ENCODE measurements around the gene ELF1. TPM values are rescaled to one million over a fixed set of nuclear protein-coding genes. Genes with fewer than 3 reads are reported as not detected.
"Not testable (repeated sequence)": the region's sequence is repeated elsewhere in the genome, so short reads cannot be mapped to it uniquely, and the experiment has no call there.

ELF1 gene
- total and polyA plus RNA-seq, 8 donors = 9.4 to 61.6 (median 36.7) TPM

DNA sequence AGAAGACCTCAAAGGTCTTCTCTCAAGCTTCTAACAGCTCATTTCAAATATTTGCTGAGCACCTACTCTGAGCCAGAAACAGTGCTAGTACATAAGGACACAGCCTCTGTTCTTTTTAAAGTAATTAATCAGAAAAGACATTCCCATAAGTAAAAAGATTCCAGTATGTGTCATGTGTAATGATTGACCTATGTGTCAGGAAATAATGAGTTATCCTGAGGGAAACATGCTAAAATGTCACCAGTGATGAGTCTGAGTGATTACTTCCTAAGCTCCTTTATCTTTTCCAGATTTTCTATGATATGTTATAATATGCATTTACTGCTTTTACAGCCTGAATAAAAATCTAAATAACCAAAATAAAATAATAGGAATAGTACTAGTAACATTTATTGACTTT is 122.1 kb downstream of the ELF1 start:
- no peak for FAIRE-seq
- TF ChIP-seq, protein P1, sequence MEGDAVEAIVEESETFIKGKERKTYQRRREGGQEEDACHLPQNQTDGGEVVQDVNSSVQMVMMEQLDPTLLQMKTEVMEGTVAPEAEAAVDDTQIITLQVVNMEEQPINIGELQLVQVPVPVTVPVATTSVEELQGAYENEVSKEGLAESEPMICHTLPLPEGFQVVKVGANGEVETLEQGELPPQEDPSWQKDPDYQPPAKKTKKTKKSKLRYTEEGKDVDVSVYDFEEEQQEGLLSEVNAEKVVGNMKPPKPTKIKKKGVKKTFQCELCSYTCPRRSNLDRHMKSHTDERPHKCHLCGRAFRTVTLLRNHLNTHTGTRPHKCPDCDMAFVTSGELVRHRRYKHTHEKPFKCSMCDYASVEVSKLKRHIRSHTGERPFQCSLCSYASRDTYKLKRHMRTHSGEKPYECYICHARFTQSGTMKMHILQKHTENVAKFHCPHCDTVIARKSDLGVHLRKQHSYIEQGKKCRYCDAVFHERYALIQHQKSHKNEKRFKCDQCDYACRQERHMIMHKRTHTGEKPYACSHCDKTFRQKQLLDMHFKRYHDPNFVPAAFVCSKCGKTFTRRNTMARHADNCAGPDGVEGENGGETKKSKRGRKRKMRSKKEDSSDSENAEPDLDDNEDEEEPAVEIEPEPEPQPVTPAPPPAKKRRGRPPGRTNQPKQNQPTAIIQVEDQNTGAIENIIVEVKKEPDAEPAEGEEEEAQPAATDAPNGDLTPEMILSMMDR (IDR thresholded peaks at IDR 0.05) = no peak
- no peak for DNase-seq
- no peaks in the 10 kb centered on the region for H3K36me3 ChIP-seq
- peak overlapping the region in 3 of 4 donors; percentile 25 to 78 (median 68) for H3K27ac ChIP-seq
- H3K4me3 ChIP-seq = no peak overlapping the region
- H3K9me3 ChIP-seq = no peaks in the 10 kb centered on the region
- ATAC-seq = no peak
- H3K27me3 ChIP-seq = no peaks in the 10 kb centered on the region
- intact Hi-C loops (cut with DNase I) = no loop called here
- peaks cover 0 to 28% (median 3%) of the 10 kb centered on the region in 3 donors for H3K4me1 ChIP-seq

DNA sequence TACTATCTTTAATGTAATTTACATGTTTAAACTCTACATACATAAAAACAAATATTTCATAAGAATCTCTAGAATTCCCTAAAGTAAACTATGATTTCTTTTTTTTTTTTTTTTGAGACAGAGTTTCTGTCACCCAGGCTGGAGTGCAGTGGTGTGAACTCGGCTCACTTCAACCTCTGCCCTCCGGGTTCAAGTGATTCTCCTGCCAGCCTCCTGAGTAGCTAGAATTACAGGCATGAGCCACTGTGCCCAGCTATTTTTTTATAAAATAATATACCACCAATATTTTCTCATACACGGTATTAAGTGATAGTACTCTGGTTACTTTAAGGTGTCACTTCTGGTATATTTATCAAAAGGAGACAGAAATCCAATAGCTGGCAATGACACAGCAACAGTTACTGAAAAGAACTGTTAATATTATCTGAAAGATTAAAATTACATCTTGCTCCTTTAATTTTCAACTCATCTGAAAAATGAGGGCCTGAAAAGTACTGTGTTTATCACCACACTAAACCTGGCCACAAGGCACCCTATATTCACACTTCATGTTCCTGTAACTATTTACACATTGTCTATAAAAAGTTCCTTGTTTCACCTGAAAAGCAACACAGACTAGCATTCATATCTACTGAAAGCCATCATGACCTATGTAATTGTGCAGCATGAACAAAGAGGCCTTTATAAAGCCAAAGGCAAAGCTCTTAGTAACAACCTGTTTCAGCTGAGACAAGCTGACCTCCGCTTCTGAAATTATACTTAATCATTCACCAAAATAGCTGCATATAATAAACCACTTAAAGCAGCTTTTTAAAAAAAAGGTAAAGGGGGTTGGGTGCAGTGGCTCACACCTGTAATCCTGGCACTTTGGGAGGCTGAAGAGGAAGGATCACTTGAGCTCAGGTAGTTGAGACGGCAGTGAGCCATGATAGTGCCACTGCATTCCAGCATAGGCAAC is 123.6 kb downstream of the ELF1 start:
- Histone ChIP-seq H3K4me3 (no peak overlapping the region), H3K9me3 (no peaks in the 10 kb centered on the region), H3K27me3 (no peaks in the 10 kb centered on the region), H3K27ac (peak overlapping the region in 2 of 4 donors; percentile 68 to 78), H3K36me3 (no peaks in the 10 kb centered on the region), H3K4me1 (peaks cover 0 to 28% (median 3%) of the 10 kb centered on the region in 3 donors)
- peak; percentile 84 to 96 (median 94) for ATAC-seq
- WGBS, 2 donors = 27 to 28% methylated on average over 5 of the region's 5 CpGs
- intact Hi-C loops (cut with DNase I) = no loop called here
- DNase-seq = peak in 1 of 6 donors; percentile 14
- FAIRE-seq = peak; percentile 90
- TF ChIP-seq, protein P1 (IDR thresholded peaks at IDR 0.05) = no peak

DNA sequence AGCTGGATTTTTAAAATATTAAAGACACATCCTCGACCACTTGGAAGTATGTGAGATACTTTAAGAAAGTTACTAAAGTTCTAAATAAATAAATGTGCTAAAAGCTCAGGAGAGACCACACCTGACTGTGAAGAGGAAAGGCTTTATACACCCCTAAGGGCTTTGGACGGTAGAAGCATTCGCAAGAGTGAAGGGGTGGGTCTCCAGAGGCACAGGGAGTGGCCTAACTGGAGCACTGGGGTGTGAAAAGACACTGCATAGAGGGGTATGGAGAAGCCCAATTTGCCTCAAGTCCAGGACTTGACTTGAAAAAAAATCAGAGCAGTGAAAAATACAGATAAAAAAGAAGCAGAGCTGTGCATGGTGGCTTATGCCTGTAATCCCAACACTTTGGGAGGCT is 125.5 kb downstream of the ELF1 start:
- H3K36me3 ChIP-seq; H3K27me3 ChIP-seq; intact Hi-C loops (cut with DNase I); DNase-seq; FAIRE-seq; ATAC-seq; H3K27ac ChIP-seq; H3K4me3 ChIP-seq; H3K9me3 ChIP-seq: not testable (repeated sequence)
- H3K4me1 ChIP-seq = peaks cover 0 to 28% (median 3%) of the 10 kb centered on the region in 3 donors
- whole genome bisulfite sequencing, 2 donors = 90 to 92% methylated on average over 3 of the region's 3 CpGs

DNA sequence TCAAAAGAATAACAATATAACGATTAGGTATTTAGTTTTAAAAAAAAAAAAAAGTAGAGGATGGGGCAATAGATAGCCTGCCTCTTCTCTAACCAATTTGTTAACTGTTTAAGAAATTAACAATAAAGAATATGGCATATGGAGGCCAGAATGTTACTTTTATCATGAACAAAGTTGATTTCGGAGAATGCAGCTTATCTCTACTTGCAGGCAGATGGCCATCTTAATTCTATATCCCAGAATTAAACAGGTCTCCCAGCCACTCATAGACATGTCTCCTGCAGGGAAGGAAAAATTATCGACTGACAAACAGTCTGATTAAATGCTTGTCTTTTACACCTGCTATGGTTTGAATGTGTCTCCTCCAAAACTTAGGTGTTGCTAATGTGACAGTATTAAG is 133.1 kb downstream of the ELF1 start:
- no peak for FAIRE-seq
- Histone ChIP-seq H3K4me3 (no peak overlapping the region), H3K27me3 (no peaks in the 10 kb centered on the region), H3K36me3 (no peaks in the 10 kb centered on the region), H3K4me1 (no peaks in the 10 kb centered on the region), H3K9me3 (no peaks in the 10 kb centered on the region), H3K27ac (no peak overlapping the region)
- intact Hi-C loops (cut with DNase I) = no loop called here
- WGBS, 2 donors = 83 to 85% methylated on average over 3 of the region's 3 CpGs
- TF ChIP-seq, protein P1 (IDR thresholded peaks at IDR 0.05) = no peak
- no peak for DNase-seq
- no peak for ATAC-seq

DNA sequence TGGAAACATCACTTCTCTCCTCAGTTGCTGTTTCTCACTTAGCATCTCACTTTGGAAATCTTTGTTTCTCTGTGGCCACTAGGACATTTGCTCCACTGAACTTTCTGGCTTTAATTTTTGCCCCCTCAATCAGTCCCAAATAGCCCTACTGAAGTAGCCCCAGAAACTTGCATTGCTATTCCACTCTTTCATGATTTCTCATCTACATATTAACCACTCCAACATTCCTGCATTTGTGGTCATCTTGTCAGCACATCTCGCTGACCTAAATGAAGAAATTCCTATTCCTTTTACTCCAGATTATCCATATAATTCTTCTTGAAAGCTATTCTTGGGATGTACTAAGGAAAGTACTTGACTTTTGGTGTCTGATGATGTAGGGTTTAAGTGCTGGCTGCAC is 134.9 kb downstream of the ELF1 start:
- H3K27me3 ChIP-seq; H3K4me1 ChIP-seq; intact Hi-C loops (cut with DNase I); DNase-seq; H3K27ac ChIP-seq; H3K36me3 ChIP-seq; FAIRE-seq; H3K4me3 ChIP-seq; H3K9me3 ChIP-seq; ATAC-seq: not testable (repeated sequence)
- no CpG with 5 or more reads among the region's 1 CpG for WGBS, 2 donors

Other genes starting within 250 kb of the ELF1 start
- 10 to 100 TPM in 1 of 6 donors, 1 to 10 TPM in 5; 6.2 to 12.9 (median 8.3) TPM for gene MRPS31, start 248.1 kb downstream of the ELF1 start, total RNA-seq
- 10 to 100 TPM; 20.1 to 22.8 TPM for gene MRPS31, start 248.1 kb downstream of the ELF1 start, polyA plus RNA-seq
- gene SLC25A15, start 229.7 kb downstream of the ELF1 start, total RNA-seq = 10 to 100 TPM; 10.1 to 35.9 (median 17.6) TPM
- gene SLC25A15, start 229.7 kb downstream of the ELF1 start, polyA plus RNA-seq = 1 to 10 TPM; 4.4 to 6.5 TPM
- gene WBP4, start 42.2 kb upstream of the ELF1 start, total RNA-seq = 1 to 10 TPM; 2.1 to 5.4 (median 3.0) TPM
- gene WBP4, start 42.2 kb upstream of the ELF1 start, polyA plus RNA-seq = 10 to 100 TPM in 1 of 2 donors, 1 to 10 TPM in 1; 5.1 to 12.2 TPM
- 1 to 10 TPM; 1.9 to 4.4 (median 3.8) TPM for gene KBTBD6, start 113.5 kb upstream of the ELF1 start, total RNA-seq
- 1 to 10 TPM; 1.8 to 3.6 TPM for gene KBTBD6, start 113.5 kb upstream of the ELF1 start, polyA plus RNA-seq
- 1 to 10 TPM; 2.7 to 5.9 (median 4.1) TPM for gene KBTBD7, start 175.3 kb upstream of the ELF1 start, total RNA-seq
- gene KBTBD7, start 175.3 kb upstream of the ELF1 start, polyA plus RNA-seq = 1 to 10 TPM; 1.9 to 3.7 TPM
- gene MTRF1, start 244.3 kb upstream of the ELF1 start, total RNA-seq = 10 to 100 TPM in 2 of 6 donors, 1 to 10 TPM in 4; 6.5 to 15.3 (median 9.0) TPM
- 10 to 100 TPM; 13.0 to 19.8 TPM for gene MTRF1, start 244.3 kb upstream of the ELF1 start, polyA plus RNA-seq